Right renal cortex interstitium (tissue), 3 donors: ENCODE measurements around the gene C1orf94. TPM values are rescaled to one million over a fixed set of nuclear protein-coding genes. Genes with fewer than 3 reads are reported as not detected.

Experiments
- DNase-seq, 3 donors: peaks; one replicate each; pipeline ENCODE4 v3.0.0-alpha.2; 2013; ENCODE audit warnings: low read depth in 3 of 3, low spot score in 2 of 3
- polyA plus RNA-seq, 3 donors: library from polyadenylated mRNA; unstranded; fragments of 120-200 nt; gene quantifications; one replicate each; pipeline ENCODE4 v1.2.1, GENCODE V29; 2013; ENCODE audit not compliant: insufficient read length in 3 of 3

Gene C1orf94
- polyA plus RNA-seq, 3 donors = 0.06 TPM; not detected in 1

GRCh38 chr1:34237151-34237815 is 60.6 kb downstream of the C1orf94 start:
- no peak for DNase-seq

- no peak for DNase-seq
Observed at GRCh38 chr1:34245967-34246366, 69.3 kb downstream of the C1orf94 start.

GRCh38 chr1:34250342-34250741 is 73.6 kb downstream of the C1orf94 start:
- no peak for DNase-seq

- no peak for DNase-seq
Observed at GRCh38 chr1:34262023-34262853, 85.5 kb downstream of the C1orf94 start.

- DNase-seq = no peak
Observed at GRCh38 chr1:34262921-34263320, 86.2 kb downstream of the C1orf94 start.

GRCh38 chr1:34263406-34263805 is 86.7 kb downstream of the C1orf94 start:
- DNase-seq = no peak

GRCh38 chr1:34265396-34265795 is 88.7 kb downstream of the C1orf94 start:
- no peak for DNase-seq

- DNase-seq = no peak
Observed at GRCh38 chr1:34266127-34266951, 89.6 kb downstream of the C1orf94 start.

GRCh38 chr1:34267326-34267725 is 90.6 kb downstream of the C1orf94 start:
- DNase-seq = no peak

- no peak for DNase-seq
Observed at GRCh38 chr1:34268311-34268954, 91.7 kb downstream of the C1orf94 start.

Other genes starting within 250 kb of the C1orf94 start
- gene CSMD2, start 11.7 kb upstream of the C1orf94 start, polyA plus RNA-seq = 1 to 10 TPM in 1 of 3 donors, under 1 TPM in 2; 0.78 to 1.1 (median 0.92) TPM